HG03108 (cell line): ENCODE data around the gene ZCCHC3.
A peak's percentile ranks its signal among the peaks of the same experiment; 100 is the strongest.

Source experiments
- ATAC-seq: cut with Tn5 transposase; IDR thresholded peaks from one replicate; pipeline ENCODE4 v1.9.1; 2021; ENCODE audit warnings: moderate library complexity; ENCODE audit not compliant: unreplicated experiment

ZCCHC3 gene

DNA sequence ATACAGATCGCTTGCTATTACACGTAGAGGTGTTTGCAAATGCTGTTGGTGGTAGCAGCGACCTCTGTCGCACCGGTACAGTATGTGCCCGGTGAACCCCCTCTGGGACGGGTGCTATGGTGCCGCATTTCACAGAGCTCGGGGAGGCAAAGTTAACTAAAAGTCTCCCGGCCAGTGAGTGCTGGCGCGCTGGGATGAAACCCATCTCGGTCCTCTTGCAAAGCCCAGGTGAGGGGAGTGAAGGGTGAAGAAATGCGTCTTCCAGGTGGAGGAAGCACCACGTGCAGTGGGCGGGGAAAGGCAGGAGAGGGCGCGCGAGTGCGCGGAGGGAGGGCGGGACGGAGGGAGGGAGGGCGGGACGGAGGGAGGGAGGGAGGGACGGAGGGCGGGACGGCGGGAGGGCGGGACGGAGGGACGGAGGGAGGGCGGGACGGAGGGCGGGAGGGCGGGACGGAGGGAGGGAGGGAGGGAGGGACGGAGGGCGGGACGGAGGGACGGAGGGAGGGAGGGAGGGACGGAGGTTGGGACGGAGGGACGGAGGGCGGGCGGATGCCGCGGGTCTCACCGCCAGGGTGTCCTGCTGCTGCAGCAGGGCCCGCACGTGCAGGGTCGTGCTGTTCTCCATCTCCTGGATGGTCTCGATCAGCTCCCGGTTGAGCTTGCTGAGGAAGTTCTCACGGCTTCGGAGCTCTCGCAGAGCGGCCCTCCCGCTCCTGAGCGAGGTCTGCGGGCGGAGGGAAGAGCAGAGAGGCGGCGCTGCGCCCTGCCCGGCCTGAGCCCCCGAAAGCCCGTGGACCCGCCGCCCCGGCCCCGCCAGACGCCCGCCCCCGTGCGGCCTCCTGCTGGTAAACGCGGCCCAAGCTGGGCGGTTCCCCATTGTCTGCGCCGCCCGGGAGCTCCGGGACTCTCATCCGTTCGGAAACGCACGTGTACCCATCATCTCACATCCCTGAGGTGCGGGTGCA is 18.5 kb upstream of the ZCCHC3 start:
- no peak for ATAC-seq

DNA sequence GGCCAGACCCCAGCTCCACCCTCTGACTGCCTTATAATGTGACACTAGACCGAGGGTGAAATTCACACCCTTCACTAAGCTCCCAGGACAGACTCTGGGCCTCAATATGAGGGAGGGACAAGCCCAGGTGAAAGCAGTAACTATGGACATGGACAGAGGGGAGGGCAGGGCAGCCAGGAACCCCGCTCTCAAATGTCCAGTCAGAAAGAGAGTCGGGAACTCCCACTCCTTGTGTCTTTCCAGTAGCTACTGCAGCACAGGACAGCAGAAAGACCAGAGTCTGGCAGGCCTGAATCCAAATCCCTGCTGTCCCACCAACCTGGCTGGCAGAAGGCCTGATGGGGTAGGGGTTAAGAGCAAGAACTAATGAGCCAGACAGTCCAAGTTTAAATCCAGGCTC is 13.2 kb upstream of the ZCCHC3 start:
- no peak for ATAC-seq

DNA sequence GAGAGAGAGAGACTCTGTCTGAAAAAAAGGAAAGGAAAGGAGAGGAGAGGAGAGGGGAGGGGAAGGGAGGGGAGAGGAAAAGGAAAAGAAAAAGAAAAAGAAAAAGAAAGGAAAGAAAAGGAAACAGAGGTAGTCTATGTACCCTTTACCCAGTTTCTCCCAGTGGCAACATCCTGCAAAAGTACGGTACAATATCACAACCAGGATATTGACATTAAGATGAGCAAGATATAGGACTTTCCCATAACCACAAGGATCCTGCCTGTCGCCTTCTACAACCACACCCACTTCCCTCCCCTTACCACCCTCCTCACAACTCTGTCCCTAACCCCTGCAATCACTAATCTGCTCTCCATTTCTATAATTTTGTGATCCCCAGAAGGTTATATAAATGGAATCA is 10.9 kb upstream of the ZCCHC3 start:
- ATAC-seq: no peak

DNA sequence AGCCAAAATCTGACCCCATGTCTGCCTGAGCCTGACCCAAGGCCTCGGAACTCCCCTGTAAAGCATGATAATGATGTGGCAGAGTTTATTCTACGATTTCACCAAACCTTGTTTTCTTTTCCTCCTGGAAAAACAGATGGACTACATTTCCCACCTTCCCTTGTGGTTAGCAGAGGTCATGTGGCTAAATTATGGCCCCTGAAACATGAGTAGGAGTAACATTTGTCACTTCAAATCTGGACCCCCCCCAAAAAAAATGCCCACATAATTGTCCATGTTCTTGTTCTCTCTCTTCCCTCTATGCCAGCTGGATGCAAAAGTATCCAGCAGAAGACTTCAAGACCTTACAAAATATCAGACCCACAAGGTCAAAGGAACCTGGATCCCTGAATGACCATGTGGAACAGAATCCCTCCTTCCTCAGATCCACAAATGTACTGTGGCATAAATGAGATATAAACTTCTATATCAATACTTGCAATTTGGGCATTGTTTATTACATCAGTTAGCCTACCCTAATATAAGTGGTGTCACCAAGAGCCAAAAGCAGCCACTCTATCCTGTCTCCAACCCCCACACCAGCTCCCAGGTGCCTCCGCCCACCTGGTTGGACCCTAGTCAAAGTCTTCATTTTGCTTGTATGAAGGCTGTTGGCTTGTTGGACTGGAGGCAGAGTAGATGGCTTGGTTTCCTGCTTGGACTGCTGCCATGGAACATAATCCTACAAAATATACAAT is 8.2 kb upstream of the ZCCHC3 start:
- no peak for ATAC-seq

DNA sequence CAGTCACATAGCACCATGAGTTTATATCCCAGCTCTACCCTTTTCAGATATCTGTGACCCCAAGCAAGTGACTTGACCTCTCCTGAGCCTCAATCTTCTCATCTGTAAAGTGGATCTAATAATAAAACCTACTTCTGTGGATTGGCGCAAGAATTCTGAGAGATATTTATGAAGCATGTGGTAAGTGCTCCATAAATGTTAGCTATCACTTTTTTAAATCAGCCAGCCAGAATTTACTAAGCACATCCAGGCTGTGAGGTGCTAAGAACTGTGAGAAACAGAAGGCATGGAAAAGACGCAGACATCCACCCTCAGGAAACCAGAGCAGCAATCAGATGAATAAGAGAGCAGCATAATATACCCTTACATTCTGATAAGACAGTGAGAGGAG is 7.7 kb upstream of the ZCCHC3 start:
- ATAC-seq: no peak

DNA sequence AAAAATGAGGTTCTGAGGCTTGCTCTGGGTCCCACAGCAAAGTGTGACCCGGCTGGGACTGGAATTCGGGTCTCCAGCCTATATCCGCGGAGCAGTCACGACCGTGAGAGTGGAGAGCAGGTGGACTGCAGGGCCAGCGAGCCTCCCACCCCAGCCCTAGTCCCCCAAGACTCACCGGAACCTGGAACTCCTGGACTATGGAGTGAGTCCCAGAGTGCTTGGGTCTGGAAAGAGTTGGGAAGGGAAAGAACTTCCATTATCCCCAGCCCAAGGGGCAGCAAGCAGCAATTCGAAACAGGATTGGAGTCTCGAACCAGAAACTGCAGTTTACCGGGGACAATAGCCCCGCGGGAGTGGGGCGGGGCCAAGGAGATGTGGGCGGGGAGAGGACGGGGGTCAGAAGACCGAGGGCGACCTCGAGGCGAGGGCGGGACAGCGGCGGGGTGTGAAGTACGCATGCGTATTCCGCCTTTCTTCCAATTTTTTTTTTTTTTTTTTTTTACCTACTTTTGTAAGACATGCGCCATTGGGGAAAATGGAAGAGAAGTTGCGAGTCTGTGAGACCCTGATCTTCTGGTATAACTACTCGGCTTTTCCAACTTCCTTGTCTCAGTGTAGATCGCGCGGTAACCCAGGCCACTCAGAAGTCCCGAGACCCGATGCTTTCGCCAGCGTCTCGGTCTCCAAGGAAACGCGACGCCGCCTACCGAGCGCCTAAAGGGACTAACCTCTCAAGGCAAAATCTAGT is 7.1 kb upstream of the ZCCHC3 start, which contains the start of gene C20orf96:
Gene C20orf96, minus strand, starts transcription at position 667 of the 748 bp plus-strand sequence. Its CDS starts 140 bp downstream, at position 527.
- ATAC-seq: peak; percentile 83

DNA sequence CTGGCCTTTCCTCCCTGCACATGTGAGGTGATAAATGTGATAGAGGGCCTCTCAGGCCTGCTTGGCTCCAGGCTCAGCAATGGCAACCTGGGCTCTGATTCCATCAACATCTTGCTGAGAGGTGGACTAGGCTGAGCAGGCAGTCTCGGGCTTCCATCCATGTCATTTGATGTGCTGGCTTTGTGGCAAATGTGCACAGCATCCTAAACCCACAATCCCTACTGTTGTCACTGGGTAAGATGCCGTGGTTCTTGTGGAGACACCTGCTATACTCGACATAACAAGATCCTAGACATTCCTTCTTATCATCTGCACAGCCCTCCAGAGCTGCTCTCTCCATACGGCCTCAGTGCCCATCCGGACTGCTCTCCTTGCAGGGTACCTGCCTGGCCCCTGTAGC is 2.8 kb upstream of the ZCCHC3 start:
- ATAC-seq: no peak

DNA sequence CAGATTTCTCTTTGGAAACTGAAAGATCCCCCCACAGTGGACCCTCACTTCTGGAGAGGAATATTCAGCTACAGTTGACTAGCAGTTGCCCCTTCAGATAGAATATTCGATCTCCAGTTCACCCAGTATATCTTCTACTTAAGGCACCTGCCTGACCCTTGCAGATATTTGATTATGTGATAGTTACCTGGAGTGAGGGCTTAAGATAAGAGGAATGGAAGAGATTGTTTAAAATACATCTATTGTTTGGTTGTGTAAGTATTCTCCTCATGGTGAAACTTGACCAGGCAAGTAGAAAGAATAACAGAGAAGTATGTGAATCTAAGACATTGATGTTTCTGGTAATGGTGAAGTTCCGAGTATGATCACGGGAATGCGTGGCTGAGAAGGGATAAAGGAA is 1.6 kb upstream of the ZCCHC3 start:
- ATAC-seq: no peak

DNA sequence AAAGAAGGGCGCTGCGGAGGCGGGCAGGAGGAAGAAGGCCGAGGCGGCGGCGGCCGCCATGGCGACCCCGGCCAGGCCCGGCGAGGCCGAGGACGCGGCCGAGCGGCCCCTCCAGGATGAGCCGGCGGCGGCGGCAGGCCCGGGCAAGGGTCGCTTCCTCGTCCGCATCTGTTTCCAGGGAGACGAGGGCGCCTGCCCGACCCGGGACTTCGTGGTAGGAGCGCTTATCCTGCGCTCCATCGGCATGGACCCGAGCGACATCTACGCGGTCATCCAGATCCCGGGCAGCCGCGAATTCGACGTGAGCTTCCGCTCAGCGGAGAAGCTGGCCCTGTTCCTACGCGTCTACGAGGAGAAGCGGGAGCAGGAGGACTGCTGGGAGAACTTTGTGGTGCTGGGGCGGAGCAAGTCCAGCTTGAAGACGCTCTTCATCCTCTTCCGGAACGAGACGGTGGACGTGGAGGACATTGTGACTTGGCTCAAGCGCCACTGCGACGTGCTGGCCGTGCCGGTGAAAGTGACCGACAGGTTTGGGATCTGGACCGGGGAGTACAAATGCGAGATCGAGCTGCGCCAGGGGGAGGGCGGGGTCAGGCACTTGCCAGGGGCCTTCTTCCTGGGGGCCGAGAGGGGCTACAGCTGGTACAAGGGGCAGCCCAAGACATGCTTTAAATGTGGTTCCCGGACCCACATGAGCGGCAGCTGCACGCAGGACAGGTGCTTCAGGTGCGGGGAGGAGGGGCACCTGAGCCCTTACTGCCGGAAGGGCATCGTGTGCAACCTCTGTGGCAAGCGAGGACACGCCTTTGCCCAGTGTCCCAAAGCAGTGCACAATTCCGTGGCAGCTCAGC is 780 bp downstream of the ZCCHC3 start:
- peak; percentile 16 for ATAC-seq

DNA sequence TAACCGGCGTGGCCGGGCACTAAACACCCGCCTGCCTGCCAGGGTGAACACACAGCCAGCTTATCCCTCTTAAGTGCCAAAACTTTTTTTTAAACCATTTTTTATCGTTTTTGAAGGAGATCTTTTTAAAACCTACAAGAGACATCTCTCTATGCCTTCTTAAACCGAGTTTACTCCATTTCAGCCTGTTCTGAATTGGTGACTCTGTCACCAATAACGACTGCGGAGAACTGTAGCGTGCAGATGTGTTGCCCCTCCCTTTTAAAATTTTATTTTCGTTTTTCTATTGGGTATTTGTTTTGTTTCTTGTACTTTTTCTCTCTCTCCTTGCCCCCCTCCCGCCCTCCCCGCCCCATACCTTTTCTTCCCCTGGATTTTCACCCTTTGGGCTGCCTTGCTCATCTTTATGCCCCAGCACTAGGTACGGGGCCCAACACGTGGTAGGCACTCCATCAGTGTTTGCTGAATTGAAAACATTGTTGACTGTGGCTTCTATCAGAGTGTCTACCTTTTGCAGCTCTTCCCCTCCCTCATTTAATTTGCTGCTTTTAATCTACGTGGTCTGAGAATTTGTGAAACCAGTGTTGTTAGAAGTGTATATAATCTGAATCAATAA is 1.5 kb downstream of the ZCCHC3 start:
- ATAC-seq: no peak

DNA sequence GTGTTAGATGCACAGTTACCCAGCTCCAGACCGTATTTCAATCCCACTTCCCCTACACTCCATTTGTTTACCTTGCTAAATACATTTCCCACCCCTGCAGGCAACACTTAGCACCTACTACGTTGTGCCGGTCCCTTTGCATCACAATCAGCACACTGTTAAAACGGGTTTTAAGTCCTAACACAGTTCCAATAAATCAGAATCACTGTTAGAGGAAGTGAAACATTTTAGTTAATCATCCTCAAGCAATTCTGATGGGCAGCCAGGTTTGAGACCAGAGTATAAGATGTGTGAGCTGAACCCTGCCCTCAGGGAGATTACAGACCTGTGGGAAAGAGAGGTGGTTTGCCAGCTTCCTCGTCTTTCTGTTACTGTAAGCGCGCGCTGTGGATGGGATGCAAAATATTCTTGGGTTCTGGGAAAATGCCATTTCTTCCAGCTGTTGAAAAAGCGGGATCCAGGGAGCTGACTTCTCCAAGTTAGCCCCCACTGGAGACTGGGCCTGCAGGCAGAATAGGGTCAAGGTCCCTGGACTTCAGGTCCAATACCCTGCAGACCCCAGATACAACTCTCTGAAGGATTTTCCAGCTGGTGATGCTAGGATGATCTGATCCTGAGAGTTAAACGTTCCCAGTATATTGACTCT is 3.1 kb downstream of the ZCCHC3 start:
- ATAC-seq: no peak

DNA sequence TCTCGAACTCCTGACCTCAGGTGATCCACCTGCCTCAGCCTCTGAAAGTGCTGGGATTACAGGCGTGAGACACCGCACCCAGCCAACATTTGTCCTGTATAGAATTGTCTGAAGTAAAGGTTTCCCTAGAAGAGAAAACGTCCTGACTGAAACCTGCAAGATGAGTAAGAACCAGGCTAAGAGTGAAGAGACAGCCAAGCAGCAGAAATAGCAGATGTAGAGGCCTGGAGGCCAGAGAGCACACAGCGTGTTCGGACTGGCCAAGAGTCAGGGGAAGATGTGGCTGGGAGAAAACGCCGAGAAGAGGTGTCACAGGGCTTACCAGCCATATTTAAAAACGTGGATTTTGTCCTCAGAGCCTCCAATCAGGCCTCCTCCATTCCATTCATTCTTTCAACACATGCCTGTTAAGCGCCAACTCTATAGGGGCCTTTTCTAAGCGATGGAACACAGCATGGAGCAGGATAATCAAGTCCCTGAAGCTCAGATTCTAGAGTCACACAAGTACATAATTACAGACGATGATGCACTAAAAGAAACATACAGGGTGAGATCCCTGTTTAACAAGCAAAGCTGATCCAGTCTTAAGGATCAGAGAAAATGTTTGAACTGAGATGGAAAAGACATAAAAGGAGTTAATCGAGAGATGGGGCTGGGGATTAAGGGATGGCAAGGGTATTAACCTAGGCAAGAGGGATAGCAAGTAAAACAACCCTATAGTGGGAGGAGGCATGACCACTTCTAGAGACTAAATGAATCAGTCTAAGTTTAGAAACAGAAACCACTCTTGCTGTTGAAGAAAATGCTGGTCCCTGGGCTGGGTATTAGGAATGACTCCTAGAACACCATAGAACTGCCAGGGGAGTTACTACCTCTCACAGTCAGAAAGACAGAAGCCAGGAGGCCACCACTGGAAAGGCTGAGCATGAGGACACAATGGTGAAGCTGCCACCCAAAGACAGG is 4.8 kb downstream of the ZCCHC3 start:
- ATAC-seq: no peak

DNA sequence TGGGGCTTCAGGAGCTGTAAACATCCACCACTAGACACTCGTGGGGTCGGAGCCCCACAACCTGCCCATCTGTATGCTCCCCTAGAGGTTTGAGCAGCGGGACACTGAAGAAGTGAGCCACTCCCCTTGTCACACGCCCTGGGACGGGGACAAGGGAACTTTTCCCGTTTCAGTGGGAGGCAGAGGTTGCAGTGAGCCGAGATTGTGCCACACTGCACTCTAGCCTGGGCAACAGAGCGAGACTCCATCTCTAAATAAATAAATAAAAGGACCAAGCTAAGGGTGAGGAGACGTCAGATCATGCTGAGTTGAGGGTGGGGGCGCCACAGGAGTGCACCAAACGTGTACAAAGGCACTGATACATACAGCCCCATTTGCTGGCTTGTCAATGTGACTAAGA is 8.4 kb downstream of the ZCCHC3 start:
- ATAC-seq: no peak

DNA sequence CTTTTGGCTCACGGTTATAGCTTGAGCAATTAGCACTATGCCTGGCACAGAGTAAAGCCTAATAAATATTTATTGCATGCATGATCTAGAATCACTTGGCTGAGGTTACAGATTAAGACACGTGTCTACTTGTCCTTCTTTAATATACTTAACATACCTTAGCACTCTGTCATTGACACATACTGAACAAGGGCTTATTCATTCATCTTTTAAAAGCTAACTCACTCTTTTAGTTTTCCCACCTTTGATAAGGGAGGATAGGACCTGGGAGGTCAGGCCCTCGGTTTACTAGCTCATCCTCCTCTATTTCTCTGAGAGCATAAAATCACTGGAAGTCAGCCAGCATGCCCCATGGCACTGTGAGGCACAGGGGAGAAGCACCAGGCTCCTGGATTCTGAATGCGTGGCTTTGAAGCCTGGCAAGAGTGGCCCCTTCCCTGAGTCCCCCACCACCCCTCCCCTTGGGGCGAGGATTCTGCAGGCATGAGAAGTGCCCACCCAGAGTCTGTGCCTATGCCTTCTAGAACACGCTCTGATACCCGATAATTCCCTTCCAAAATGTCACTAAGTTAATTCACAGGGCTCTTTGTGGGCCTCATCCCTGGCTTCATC is 11.2 kb downstream of the ZCCHC3 start:
- ATAC-seq: no peak

DNA sequence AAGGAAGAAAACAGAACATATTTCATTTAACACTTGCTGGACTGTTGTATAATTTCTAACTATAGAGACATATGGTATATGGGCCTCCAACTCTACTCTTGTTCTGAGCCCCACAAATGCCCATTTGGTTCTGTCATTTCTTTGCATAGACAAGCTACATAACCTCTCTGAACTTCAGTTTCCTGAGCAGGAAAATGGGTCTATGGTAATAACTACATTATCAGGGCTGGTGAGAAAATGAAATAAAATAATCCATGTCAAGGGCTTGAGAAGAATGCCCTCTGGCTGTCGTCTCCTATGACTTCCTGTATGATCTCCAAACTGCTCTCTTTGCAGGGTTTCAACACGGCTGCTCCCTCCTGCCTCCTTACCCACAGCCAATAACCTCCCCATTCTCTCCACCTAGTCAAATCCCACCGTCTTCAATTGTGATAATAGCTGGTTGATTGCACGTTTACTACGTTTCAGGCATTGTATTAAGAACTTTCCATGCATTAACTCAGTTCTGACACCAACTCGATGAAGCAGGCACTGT is 12.0 kb downstream of the ZCCHC3 start:
- no peak for ATAC-seq

DNA sequence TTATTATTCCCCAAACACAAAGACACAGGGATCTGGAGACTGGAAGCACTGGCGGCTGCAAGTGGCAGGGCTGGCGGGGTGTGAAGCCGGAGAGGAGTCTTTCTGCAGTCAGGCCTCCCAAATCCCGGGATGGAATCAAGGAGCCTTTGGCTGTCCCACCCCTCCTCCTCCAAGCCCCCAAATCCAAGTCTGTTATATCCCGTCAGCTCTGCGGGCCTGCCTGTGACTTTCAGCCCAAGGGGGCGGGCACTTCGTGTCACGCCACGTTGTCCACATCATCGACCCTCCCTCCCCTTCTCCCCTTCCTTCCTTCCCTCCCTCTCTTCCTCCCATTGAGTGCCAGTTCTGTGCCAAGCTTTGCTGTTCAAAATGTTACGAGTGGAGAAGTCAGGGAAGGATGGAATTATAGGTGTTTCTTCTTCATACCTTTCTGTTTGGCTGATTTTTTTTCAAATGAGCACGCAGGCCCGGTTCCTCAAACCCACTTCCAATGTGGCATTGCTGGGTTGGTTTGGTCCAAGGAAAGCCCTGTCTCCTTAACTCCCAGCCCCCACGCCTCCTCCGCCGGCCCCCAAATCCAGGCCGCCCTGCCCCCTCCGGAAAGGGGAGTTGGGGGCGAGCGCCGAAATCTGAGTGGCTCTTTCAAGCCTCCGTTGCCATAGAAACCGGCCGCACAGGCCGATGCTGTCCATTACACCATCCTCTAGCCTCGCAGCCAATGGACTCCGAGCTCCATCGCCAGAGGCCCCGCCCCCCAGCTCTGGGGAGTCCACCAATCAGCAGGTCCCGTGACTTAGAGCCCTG is 12.7 kb downstream of the ZCCHC3 start:
- ATAC-seq: peak; percentile 91

DNA sequence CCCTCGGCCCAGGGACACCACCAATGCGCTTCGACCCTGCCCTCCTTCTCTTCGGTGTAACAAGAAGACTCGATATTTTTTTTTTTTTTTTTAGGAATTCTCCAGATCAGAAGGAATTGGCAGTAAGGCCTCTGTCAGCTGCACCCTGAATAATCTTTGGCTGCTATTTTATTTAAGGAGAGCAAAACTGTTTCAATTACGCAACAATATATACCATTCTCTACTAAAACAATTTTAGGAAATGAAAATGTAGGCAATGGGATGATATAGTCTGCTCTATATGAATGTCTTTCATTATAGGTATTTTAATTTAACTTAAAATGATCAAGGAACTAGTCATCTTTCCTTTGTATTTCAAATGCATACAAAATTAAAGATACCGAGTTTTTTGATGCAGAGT is 13.3 kb downstream of the ZCCHC3 start:
- no peak for ATAC-seq
